Inferior parietal cortex (tissue), 1 donor: ENCODE measurements around the gene TMC7.

Experiments used
- DNase-seq: peaks from one replicate; pipeline ENCODE4 v3.0.0-alpha.2; 2016; ENCODE audit errors: extremely low spot score

The TMC7 gene

DNA sequence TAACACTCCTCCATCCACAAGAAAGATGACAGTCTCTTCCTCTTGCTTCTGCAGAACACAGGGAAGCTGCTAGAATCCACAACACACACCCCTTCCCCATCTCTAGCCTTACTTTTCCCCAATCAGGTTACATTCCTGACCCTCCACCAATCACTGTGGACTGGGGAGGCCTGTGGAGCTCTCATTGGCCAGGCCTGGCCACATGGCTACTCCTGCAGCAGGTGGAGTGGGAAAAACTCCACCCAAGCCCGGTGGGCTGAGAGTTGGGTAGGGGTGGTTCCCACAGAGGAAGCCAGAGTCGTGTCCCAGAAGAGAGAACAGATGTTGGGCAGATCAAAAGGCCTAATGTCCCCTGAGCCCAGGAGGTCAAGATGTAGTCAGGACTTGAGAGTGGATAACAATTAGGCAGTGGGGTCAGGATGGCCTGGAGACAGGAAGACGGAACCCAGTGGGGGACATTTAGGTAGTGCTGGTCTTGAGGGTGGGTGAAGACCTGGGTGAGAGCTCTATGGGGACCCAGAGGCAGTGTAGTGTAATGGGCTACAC lies 105.7 kb downstream of the TMC7 start:
- no peak for DNase-seq

DNA sequence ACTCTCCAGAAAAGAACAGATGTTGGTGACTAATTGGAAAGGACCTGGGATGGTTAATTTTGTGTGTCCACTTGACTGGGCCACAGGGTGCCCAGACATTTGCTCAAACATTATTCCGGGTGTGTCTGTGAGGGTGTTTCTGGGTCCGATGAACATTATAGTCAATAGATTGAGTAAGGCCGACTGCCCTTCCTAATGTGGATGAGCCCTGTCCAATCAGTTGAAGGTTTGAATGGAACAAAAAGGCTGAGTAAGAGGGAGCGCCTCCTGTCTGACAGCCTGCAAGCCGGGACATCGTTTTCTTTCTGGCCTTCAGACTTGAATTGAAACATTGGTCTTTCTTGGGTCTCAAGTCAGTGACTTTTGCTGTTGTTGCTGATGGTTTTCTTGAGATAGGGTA lies 107.2 kb downstream of the TMC7 start:
- no peak for DNase-seq

GRCh38 chr16:19092653-19093410 lies 109.1 kb downstream of the TMC7 start:
- DNase-seq: no peak

- no peak for DNase-seq
Measured at GRCh38 chr16:19093631-19094541, 110.2 kb downstream of the TMC7 start.

DNA sequence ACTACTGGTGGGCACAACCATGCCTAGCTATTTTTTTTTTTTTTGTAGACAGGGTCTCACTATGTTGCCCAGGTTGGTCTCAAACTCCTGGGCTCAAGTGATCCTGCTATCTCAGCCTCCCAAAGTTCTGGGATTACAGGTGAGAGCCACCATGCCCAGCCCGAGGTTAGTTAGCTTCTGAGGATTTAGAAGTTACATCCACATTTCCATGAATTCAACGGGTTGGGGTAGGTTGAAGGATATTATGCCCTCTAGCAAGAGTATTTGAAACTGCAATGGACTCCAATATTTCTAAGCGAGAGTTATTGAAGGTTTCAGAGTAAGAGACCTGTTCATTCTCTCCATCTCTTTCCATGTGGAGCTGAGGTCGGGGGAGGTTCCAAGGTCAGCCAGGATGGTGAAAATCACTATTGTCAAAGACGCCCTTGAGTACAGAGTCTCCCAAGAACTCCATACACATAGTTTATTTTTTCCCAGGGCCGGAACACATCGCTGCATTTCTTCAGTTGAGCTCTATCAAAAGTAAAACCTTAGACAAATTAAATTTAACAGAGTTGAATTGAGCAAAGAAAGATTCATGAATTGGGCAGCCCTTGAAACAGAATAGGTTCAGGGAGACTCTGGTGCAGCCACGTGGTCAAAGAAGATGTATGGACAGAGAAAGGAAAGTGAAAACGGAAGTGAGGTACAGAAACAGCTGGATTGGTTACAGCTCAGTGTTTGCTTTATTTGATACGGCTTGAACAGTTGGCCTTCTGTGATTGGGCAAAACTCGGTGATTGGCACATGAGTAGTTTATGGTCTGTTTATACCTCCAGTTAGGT lies 111.0 kb downstream of the TMC7 start:
- DNase-seq: no peak

- no peak for DNase-seq
Measured at GRCh38 chr16:19095654-19096053, 111.9 kb downstream of the TMC7 start.

- DNase-seq: no peak
Measured at GRCh38 chr16:19098173-19098572, 114.4 kb downstream of the TMC7 start.

DNA sequence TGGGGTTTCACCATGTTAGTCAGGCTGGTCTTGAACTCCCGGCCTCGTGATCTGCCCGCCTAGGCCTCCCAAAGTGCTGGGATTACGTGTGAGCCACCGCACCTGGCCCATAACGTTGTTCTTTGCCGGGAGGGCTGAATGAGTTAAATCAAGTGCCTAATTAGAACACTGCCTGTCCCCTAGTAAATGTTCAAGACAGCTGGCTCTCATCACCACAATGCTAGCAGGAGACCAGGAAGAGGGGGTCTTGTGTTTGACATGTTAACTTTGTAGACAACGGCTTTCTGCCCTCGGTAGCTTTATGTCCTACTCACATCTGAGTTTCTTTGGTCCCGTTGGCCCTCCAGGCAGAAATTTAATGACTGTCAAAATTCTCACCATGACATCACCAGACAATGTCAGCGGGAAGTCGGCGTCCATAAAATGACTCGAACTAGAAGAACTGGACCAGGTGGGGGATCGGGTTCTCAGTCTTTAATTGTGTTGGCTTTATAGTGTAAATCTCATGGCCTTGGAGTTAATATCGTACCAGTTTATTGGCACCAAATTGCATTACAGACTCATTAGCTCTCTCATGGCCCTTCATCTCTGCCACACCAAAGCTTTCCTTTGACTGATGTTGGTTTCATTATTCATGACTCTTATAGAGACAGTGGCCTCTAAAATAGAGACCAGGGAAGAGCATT lies 118.6 kb downstream of the TMC7 start:
- no peak for DNase-seq

GRCh38 chr16:19104607-19105006 lies 120.9 kb downstream of the TMC7 start:
- DNase-seq: no peak

GRCh38 chr16:19105131-19105530 lies 121.4 kb downstream of the TMC7 start:
- DNase-seq: no peak

DNA sequence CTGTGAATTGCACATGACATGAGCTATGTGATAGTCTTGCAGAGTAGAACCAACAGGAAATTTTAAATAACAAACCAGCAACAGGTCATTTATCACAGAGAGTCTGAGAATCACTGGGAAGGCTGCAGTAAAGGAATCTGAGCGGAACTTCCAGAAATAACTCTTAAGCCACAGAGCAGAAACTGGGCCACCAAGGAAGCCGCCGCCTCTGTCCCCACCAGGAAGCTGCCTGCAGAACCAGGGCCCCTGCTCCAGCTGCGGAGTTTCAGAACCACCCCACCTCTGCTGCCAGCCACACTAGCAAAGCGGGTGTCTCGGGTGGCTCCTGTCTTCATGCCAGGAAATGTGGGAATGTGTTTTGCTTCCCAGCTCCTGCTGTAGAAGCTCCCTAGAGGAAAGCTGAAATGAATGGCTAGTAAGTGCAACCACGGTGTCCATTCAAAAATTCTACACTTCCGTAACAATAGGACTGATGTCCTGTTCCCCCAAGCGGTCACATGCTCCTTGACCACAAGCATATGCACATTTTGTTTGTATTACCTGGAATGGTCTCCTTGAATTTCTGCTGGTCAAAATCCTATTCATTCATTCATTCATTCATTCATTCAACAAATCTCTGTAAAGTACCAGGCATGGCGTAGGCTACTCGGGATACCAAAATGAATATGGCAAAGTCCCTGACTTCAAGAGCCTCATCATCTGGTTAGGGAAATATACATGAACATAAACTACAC lies 122.3 kb downstream of the TMC7 start:
- DNase-seq: no peak

GRCh38 chr16:19106625-19107020 lies 122.9 kb downstream of the TMC7 start:
- no peak for DNase-seq

GRCh38 chr16:19108409-19109287 lies 124.9 kb downstream of the TMC7 start:
- no peak for DNase-seq

DNA sequence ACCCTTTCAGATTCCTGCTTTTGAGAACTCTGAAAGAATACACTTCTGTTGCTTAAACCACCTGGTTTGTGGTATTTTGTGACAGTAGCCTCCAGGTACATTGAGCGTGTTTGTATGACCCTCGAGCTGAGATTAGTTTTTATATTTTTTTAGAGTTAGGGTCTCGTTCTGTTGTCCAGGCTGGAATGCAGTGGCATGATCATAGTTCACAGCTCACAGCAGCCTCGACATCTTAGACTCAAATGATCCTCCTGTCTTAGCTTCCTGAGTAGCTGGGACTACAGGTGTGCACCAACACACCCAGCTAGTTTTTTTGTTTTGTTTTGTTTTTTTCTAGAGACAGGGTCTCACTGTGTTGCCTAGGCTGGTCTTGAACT lies 125.5 kb downstream of the TMC7 start:
- DNase-seq: no peak

- no peak for DNase-seq
Measured at GRCh38 chr16:19110537-19111360, 127.0 kb downstream of the TMC7 start.

DNA sequence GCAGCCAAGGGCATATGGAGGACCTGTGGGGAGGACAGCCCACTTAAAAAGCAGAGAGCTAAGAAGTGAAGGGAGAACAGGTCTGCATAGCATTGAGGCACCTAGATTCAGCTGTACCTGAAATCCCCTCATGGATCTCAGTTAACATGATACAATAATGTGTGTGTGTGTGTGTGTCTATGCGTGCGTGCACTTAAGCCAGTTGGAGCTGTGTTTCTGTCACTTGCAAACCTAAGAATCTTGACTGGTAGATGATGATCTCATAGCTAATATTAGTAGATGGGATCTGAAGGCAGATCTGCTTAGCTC lies 128.3 kb downstream of the TMC7 start:
- no peak for DNase-seq
